ENCODE measurements around the gene SPRR2E. TPM values are rescaled to one million over a fixed set of nuclear protein-coding genes. Genes with fewer than 3 reads are reported as not detected.
"Not testable (repeated sequence)": the region's sequence is repeated elsewhere in the genome, so short reads cannot be mapped to it uniquely, and the experiment has no call there.

The SPRR2E gene
- 1.8 TPM for polyA plus RNA-seq (2013, experiment 1 of 2)
- 1.8 TPM for polyA plus RNA-seq (2013, experiment 2 of 2)

DNA sequence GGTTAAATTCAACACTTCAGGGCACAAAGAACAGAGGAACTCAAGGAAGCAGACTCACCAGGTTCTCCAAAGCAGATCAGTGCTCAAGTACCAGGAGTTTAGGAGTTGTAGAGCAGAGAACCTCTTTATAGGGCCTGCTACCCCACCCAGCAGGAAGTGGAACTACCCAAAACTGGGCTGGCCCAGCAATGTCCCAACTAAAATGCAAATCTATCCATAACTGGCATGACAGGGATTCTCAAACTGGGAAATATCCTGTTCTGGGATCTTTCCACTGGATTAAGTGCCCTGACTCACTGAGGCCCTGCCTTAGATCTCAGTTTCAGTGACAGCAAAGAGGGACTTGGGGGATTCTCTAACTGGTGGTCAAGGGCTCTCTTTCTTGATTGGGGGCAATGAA is at the start of gene SPRR2E:
Gene SPRR2E, minus strand, starts transcription at position 101 of the 400 bp plus-strand sequence. CDS start 775 bp downstream, outside the sequence.
- Histone ChIP-seq H3K4me3 (ENCODE audit: extremely low read depth, insufficient read depth, low read length, poor library complexity, severe bottlenecking) (no peak within 1 kb of the TSS), H3K9me3 (ENCODE audit: control insufficient read depth, low read length) (no peaks in the 10 kb centered on the region), H3K36me3 (ENCODE audit: control insufficient read depth, insufficient read depth, low read length) (no peaks in the 10 kb centered on the region), H3K27ac (ENCODE audit: low read depth, low read length, severe bottlenecking) (no peak within 1 kb of the TSS), H3K4me1 (ENCODE audit: control insufficient read depth, insufficient read depth, low read length, poor library complexity, severe bottlenecking) (no peaks in the 10 kb centered on the region)

DNA sequence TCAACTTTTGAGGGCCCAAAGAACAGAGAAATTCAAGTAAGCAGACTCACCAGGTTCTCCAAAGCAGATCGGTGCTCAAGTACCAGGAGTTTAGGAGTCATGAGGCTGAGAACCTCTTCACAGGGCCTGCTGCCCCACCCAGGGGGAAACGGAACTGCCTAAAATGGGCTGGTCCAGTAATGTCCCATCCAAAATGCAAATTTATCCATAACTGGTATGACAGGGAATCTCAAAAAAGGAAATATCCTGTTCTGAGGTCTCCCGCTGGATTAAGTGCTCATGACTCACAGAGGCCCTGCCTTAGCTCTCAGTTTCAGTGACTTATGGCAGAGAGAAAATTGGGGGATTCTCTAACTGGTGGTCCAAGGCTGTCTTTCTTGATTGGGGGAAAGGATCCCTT is 47.1 kb upstream of the SPRR2E start:
- WGBS, 2 experiments (ENCODE audit: insufficient coverage in 2 of 2) = 89 to 100% methylated on average over 1 to 3 of the region's 3 CpGs
- Histone ChIP-seq H3K9me3 (ENCODE audit: control insufficient read depth, low read length) (no peaks in the 10 kb centered on the region), H3K4me3 (ENCODE audit: extremely low read depth, insufficient read depth, low read length, poor library complexity, severe bottlenecking) (no peak overlapping the region), H3K36me3 (ENCODE audit: control insufficient read depth, insufficient read depth, low read length) (no peaks in the 10 kb centered on the region), H3K4me1 (ENCODE audit: control insufficient read depth, insufficient read depth, low read length, poor library complexity, severe bottlenecking) (no peaks in the 10 kb centered on the region), H3K27ac (ENCODE audit: low read depth, low read length, severe bottlenecking) (no peak overlapping the region)

DNA sequence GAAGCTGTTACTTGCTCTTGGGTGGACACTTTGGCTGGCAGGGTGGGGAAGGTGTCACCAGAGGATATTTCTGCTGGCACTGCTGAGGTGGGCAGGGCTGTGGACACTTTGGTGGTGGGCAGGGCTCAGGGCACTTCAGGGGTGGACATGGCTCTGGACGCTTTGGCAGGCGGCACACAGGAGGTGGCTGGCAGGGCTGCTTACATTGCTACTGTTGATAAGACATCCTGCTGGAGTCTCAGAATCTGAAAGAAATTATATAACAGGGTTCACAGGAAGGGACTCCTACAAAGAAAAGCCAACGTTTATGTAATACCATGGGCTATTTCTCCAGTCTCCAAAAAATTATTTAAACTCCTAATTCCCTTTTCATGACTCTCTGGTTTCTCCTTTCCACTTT is 46.2 kb upstream of the SPRR2E start:
- 70 to 92% methylated on average over 2 to 3 of the region's 3 CpGs for WGBS, 2 experiments (ENCODE audit: insufficient coverage in 2 of 2)
- no peak overlapping the region for H3K4me3 ChIP-seq (ENCODE audit: extremely low read depth, insufficient read depth, low read length, poor library complexity, severe bottlenecking)

DNA sequence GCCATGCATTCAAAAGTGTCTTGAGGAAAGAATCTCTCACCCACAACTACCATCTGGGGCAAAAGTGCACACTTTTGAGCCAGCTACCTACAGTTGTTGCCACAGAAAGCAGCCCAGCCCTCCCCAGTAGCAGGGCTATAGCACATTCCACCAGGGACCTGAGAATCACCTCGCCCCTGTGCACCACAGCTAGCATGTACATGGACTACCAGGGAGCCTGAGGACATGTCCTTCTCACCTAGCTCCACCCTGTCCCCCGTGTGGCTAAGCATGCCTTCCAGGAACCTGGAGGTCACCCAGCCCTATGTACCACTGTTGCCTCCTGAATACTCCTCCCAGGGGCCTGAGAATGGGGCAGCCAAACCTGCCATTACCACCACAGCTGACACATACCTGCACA is 39.4 kb upstream of the SPRR2E start:
- Histone ChIP-seq H3K4me3 (ENCODE audit: extremely low read depth, insufficient read depth, low read length, poor library complexity, severe bottlenecking) (no peak overlapping the region), H3K4me1 (ENCODE audit: control insufficient read depth, insufficient read depth, low read length, poor library complexity, severe bottlenecking) (no peaks in the 10 kb centered on the region), H3K9me3 (ENCODE audit: control insufficient read depth, low read length) (no peaks in the 10 kb centered on the region), H3K27ac (ENCODE audit: low read depth, low read length, severe bottlenecking) (no peak overlapping the region), H3K36me3 (ENCODE audit: control insufficient read depth, insufficient read depth, low read length) (no peaks in the 10 kb centered on the region)
- 83% methylated on average over 1 of the region's 2 CpGs; no CpG with 5 or more reads in 1 of the 2 experiments for WGBS, 2 experiments (ENCODE audit: insufficient coverage in 2 of 2)

More for the DNA sequence above, 46.2 kb upstream of the SPRR2E start:
- Histone ChIP-seq H3K9me3 (ENCODE audit: control insufficient read depth, low read length) (no peaks in the 10 kb centered on the region), H3K4me1 (ENCODE audit: control insufficient read depth, insufficient read depth, low read length, poor library complexity, severe bottlenecking) (no peaks in the 10 kb centered on the region), H3K27ac (ENCODE audit: low read depth, low read length, severe bottlenecking) (no peak overlapping the region), H3K36me3 (ENCODE audit: control insufficient read depth, insufficient read depth, low read length) (no peaks in the 10 kb centered on the region)

DNA sequence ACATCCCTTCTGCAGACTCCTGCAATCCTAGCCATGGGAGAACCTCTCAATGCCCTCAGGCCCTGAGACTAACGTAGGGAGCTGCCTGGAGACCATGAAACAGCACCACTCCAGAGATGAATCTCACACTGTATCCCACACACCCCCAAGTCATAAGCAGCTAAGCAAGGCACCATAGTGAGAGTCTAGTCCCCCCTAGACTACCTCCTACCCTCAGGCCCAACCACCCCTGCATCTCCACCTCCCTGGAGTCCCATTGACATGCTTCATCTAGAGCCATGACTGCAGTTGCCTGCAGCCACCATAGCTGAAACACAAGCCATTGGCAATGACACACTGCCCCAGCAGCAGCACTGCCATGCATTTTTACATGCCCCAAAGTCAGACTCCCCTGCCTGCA is 38.9 kb upstream of the SPRR2E start:
- Histone ChIP-seq H3K9me3 (ENCODE audit: control insufficient read depth, low read length) (no peaks in the 10 kb centered on the region), H3K27ac (ENCODE audit: low read depth, low read length, severe bottlenecking) (no peak overlapping the region), H3K4me3 (ENCODE audit: extremely low read depth, insufficient read depth, low read length, poor library complexity, severe bottlenecking) (no peak overlapping the region), H3K4me1 (ENCODE audit: control insufficient read depth, insufficient read depth, low read length, poor library complexity, severe bottlenecking) (no peaks in the 10 kb centered on the region), H3K36me3 (ENCODE audit: control insufficient read depth, insufficient read depth, low read length) (no peaks in the 10 kb centered on the region)
- 64 to 100% methylated on average over 1 of the region's 1 CpG for WGBS, 2 experiments (ENCODE audit: insufficient coverage in 2 of 2)

DNA sequence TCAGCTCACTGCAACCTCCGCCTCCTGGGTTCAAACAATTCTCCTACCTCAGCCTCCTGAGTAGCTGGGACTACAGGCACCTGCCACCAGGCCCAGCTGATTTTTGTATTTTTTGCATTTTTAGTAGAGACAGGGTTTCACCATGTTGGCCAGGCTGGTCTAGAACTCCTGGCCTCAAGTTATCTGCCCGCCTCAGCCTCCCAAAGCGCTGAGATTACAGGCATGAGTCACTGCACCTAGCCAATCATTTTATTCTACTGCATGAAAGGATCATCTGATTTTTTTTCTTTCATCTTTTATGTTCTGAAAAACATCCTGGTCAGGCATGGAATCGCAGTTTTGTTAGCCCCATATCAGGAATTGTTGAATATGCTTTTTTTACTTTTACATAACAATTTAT is 34.4 kb upstream of the SPRR2E start:
- H3K27ac ChIP-seq (ENCODE audit: low read depth, low read length, severe bottlenecking) = not testable (repeated sequence)
- WGBS, 2 experiments (ENCODE audit: insufficient coverage in 2 of 2) = 85 to 100% methylated on average over 2 of the region's 4 CpGs
- H3K9me3 ChIP-seq (ENCODE audit: control insufficient read depth, low read length) = peaks cover 12% of the 10 kb centered on the region

DNA sequence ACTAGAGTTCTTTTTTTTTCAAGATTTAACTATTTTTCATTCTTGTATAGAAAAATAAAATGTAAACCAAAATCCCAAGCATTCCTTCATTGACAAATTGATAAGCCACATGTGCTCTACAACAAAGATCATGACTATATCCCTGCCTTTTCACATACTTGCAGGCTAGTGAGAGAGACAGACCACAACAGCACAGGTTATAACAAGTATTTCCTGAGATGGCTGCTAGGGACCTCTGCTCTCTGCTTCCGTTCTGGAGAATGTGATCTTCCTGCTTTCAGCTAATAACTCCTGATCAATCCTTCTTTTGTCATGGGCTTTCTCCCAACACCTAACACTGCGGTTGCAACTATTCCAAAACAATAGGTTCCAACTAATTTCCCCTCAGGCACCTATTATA is 33.0 kb upstream of the SPRR2E start:
- H3K4me1 ChIP-seq (ENCODE audit: control insufficient read depth, insufficient read depth, low read length, poor library complexity, severe bottlenecking) = no peaks in the 10 kb centered on the region
- H3K9me3 ChIP-seq (ENCODE audit: control insufficient read depth, low read length) = peaks cover 16% of the 10 kb centered on the region
- H3K36me3 ChIP-seq (ENCODE audit: control insufficient read depth, insufficient read depth, low read length) = no peaks in the 10 kb centered on the region
- 82 to 83% methylated on average over 1 to 2 of the region's 2 CpGs for WGBS, 2 experiments (ENCODE audit: insufficient coverage in 2 of 2)
- no peak overlapping the region for H3K4me3 ChIP-seq (ENCODE audit: extremely low read depth, insufficient read depth, low read length, poor library complexity, severe bottlenecking)
- H3K27ac ChIP-seq (ENCODE audit: low read depth, low read length, severe bottlenecking) = no peak overlapping the region

More for the DNA sequence above, 34.4 kb upstream of the SPRR2E start:
- not testable (repeated sequence) for H3K4me3 ChIP-seq (ENCODE audit: extremely low read depth, insufficient read depth, low read length, poor library complexity, severe bottlenecking); H3K36me3 ChIP-seq (ENCODE audit: control insufficient read depth, insufficient read depth, low read length); H3K4me1 ChIP-seq (ENCODE audit: control insufficient read depth, insufficient read depth, low read length, poor library complexity, severe bottlenecking)

DNA sequence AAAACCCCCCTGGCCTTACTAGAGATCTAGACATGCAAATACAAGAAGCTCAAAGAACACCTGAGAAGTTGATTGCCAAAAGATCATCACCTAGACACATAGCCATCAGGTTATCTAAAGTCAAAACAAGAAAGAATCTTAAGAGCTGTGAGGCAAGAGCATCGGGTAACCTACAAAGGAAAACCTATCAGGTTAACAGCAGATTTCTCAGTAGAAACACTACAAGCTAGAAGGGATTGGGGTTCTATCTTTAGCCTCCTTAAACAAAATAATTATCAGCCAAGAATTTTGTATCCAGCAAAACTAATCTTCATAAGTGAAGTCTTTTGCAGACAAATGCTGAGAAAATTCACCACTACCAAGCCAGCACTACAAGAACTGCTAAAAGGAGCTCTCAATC is 31.2 kb upstream of the SPRR2E start:
- H3K9me3 ChIP-seq (ENCODE audit: control insufficient read depth, low read length) = peaks cover 16% of the 10 kb centered on the region
- no peaks in the 10 kb centered on the region for H3K36me3 ChIP-seq (ENCODE audit: control insufficient read depth, insufficient read depth, low read length)
- H3K4me1 ChIP-seq (ENCODE audit: control insufficient read depth, insufficient read depth, low read length, poor library complexity, severe bottlenecking) = no peaks in the 10 kb centered on the region
- H3K4me3 ChIP-seq (ENCODE audit: extremely low read depth, insufficient read depth, low read length, poor library complexity, severe bottlenecking) = no peak overlapping the region
- no peak overlapping the region for H3K27ac ChIP-seq (ENCODE audit: low read depth, low read length, severe bottlenecking)
- WGBS, 2 experiments (ENCODE audit: insufficient coverage in 2 of 2) = no CpG with 5 or more reads among the region's 1 CpG

DNA sequence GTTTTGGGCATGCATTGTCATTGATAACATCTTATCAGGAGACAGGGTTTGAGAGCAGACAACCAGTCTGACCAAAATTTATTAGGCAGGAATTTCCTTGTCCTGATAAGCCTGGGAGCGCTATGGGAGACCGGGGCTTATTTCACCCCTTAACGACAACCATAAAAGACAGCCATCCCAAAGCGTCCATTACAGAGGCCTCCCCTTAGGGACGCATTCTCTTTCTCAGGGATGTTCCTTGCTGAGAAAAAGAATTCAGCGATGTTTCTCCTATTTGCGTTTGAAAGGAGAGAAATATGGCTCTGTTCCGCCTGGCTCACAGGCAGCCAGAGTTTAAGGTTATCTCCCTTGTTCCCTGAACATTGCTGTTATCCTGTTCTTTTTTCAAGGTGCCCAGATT is 29.5 kb upstream of the SPRR2E start:
- not testable (repeated sequence) for H3K4me3 ChIP-seq (ENCODE audit: extremely low read depth, insufficient read depth, low read length, poor library complexity, severe bottlenecking); H3K36me3 ChIP-seq (ENCODE audit: control insufficient read depth, insufficient read depth, low read length)
- 64 to 72% methylated on average over 5 to 6 of the region's 8 CpGs for WGBS, 2 experiments (ENCODE audit: insufficient coverage in 2 of 2)

DNA sequence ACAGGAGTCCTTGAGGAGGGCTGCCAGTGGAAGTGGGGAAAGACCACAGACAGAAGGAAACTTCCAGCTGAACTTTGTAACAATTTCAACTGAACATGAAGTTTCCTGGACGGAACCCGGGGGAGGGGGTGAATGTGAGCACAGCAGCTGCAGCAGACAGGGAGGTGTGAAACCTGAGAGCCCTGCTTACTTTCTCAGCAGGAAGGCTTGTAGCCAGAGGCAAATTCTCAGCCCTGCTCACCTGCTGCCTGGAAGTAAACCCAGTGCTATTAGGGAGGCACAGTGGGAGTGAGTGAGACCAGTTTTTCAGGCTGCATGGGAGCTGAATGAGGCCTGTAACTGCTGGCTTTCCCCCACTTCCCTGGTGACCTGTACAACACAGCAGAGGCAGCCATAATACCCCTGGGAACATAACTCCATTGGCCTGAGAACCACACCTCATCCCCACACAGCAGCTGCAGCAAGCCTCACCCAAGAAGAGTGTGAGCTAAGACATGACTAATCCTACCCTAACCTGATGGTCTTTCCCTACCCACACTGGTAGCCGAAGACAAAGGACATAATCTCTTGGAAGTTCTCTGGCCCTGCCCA is 28.6 kb upstream of the SPRR2E start:
- no peaks in the 10 kb centered on the region for H3K4me1 ChIP-seq (ENCODE audit: control insufficient read depth, insufficient read depth, low read length, poor library complexity, severe bottlenecking)
- H3K27ac ChIP-seq (ENCODE audit: low read depth, low read length, severe bottlenecking) = no peak overlapping the region
- 20 to 31% methylated on average over 1 to 3 of the region's 3 CpGs for WGBS, 2 experiments (ENCODE audit: insufficient coverage in 2 of 2)
- no peaks in the 10 kb centered on the region for H3K36me3 ChIP-seq (ENCODE audit: control insufficient read depth, insufficient read depth, low read length)
- H3K4me3 ChIP-seq (ENCODE audit: extremely low read depth, insufficient read depth, low read length, poor library complexity, severe bottlenecking) = no peak overlapping the region
- H3K9me3 ChIP-seq (ENCODE audit: control insufficient read depth, low read length) = peaks cover 16% of the 10 kb centered on the region

More for the DNA sequence above, 29.5 kb upstream of the SPRR2E start:
- not testable (repeated sequence) for H3K27ac ChIP-seq (ENCODE audit: low read depth, low read length, severe bottlenecking); H3K4me1 ChIP-seq (ENCODE audit: control insufficient read depth, insufficient read depth, low read length, poor library complexity, severe bottlenecking)
- H3K9me3 ChIP-seq (ENCODE audit: control insufficient read depth, low read length) = peaks cover 16% of the 10 kb centered on the region

DNA sequence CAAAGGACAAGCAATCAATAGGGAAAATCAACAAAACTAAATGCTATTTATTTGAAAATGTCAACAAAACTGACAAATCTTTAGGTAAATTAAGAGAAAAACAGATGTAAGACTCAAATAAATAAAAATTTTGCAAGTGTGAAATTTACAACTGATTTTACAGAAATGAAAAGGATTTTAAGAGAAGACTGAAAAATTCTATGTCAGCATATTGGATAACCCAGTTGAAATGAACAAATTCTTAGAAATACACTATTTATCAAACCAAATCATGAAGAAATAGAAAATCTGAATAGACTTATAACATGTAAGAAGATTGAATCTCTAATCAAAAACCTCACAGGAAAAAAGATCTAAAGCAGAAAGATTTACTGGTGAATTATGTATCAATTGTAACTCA is 26.6 kb upstream of the SPRR2E start:
- no peak overlapping the region for H3K27ac ChIP-seq (ENCODE audit: low read depth, low read length, severe bottlenecking)
- no peaks in the 10 kb centered on the region for H3K36me3 ChIP-seq (ENCODE audit: control insufficient read depth, insufficient read depth, low read length)
- H3K9me3 ChIP-seq (ENCODE audit: control insufficient read depth, low read length) = peaks cover 16% of the 10 kb centered on the region
- no peaks in the 10 kb centered on the region for H3K4me1 ChIP-seq (ENCODE audit: control insufficient read depth, insufficient read depth, low read length, poor library complexity, severe bottlenecking)
- no peak overlapping the region for H3K4me3 ChIP-seq (ENCODE audit: extremely low read depth, insufficient read depth, low read length, poor library complexity, severe bottlenecking)
